Fibroblast of peridontal ligament (primary cell): ENCODE data around the gene SVEP1.
"Not testable (repeated sequence)": the region's sequence is repeated elsewhere in the genome, so short reads cannot be mapped to it uniquely, and the experiment has no call there.

ENCODE experiments used
- DNase-seq: peaks from one replicate; pipeline ENCODE4 v3.0.0-alpha.2; 2010; ENCODE audit errors: extremely low read depth

SVEP1 gene

DNA sequence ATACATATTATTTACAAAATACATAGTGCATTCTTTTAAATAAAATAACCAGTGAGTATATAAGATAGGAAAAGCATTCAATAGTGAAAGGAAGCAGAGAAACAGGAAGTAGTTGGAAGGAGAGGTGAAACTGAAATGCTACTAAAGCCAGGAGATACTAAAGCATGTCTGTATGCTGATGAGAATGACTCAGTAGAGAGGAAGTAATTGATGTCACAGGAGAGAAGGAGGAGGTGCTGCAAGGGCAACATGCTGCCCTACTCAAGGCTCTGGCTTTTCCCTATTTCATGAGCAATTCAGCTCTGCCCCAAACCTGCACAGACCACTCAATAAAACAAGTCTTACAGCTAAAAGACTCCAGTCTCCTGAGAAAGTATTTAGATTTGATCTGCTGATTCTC, 133.4 kb downstream of the SVEP1 start:
- DNase-seq = no peak

DNA sequence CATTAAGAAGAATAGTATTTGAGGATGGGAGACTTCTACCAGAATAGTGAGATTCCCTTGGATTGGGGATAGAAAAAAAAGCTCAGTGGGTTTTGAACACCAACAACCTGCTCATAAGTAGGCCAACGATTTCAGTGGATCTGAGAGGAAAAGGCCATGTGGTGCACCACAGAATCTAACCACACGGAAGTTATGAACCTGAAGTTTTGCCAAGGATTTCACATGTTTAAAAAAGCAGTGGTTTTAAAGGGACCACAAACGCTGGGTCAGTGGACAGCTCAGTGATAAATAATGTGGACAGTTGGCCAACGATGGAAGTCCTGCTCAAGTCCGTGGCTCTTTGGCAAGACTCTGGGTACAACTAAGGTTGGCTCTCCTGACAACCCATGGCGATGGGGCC, 134.6 kb downstream of the SVEP1 start:
- DNase-seq = peak; percentile 98

DNA sequence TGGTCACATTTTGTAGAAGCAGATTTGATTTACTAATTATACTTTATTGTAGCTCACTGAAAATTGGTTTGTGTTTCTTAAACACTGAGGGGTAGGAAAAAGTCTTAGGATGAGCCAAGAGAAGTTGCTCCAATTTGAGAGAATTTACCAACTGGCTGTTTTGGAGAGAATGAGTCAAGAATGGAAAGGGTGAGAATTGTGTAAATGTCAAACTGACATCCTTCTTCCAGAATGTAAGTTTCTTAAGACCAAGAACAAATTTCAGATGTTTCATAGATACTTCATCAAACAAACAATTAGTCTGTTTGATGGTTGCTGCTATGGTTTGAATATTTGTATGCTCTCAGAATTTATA, 135.7 kb downstream of the SVEP1 start:
- peak; percentile 97 for DNase-seq

DNA sequence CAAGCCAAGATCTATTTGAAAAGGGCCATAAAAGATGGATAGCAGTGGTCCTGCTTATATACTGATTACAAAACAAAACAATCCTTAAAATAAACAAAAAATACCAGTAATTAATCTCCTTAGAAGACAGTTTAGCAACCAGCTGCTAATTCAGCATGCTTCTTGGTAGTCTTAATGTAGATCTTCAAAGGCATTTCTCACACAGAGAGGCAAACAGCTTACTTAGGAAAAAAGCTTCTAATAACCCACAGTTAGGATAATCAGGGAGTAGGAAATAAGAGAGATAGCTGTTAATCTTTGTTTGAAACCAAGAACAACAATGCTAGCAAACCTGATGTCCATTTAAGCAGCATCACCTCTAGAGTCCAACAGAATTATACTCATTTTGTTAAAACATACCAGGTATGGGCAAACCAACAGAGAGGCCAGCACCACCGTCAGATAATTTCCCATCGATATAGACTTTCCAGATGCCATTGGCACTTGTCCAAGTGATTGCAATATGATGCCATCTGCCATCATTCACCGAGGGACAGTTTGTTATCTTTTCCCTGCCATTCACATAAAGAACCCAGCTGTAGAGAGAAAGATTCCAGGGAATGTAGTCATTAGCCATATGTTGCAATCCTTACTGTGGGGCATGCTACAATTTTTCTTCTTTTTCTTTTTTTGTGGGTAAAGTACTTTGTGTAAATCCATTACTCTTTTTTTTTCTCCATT, 136.2 kb downstream of the SVEP1 start:
- DNase-seq = peak; percentile 93

DNA sequence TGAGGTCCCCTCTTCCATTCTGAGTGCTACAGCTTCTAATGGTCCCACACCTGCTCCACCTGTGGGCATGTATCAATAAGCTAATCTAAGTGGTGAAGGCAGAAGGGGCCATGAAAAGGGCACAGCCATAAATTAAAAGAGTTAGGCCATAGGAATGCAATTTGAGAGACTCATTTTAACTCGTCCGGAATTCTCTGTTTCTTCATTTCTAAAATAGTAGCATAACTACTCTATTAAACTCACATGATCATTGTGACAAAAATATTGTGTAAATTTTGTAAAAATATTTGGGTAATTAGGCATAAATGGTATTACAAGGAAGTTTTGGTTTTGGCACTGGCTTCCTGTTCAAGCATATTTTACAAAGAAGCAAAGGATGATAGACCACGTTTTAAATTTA, 138.7 kb downstream of the SVEP1 start:
- DNase-seq = no peak

DNA sequence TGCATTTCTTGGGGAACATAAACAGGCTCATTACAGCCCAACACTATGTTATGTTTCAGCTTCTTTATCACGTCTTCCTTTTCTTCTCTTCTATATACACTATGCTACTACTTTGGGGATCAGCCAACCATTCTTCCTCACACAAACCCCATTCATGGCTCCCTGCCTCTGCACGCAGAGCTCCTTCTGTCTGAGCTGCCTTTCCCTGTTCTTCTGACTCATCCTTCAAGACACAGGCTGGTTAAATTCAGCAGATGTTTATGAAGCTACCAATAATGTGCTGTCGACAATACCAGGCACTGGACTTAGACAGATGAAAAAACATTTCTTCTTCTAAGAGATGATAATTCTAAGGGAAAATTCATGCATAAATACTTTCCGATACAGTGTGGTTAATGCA, 139.4 kb downstream of the SVEP1 start:
- DNase-seq = peak; percentile 95

DNA sequence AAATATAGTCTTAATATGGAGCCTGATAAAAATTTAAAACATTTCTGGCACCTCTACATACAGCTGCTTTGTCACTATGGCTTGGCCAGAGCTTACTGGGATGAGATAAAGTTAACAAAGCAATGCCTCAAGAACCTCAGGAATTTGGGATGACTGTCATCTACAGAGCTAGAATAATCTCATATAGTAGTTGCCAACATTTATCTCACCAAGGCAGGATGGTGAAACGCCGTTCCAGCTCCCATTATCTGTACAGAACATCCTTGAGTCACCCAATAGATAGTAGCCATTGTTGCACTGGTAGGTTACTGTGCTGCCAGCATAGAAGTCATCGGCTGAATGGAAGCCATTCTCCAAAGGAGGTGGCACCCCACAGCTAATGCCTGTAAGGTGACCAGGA, 147.3 kb downstream of the SVEP1 start:
- DNase-seq = peak; percentile 44

DNA sequence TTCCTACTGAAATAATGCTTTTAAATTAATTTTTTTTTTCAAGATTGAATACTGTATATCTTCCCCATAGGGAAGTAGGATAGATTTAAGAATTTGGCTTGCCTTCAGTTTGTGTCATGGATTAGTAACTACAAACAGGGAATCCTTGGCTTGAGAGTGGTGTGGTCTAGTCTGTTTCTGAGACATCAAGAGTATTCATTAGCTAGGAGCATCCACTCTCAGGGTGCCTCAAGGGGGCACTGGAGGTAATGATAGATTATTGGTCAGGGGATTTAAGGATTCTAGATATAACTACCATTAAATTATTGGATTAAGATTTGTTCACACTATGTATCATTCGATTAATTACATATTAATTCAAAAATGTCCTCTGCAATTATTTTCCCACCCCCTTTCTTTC, 150.1 kb downstream of the SVEP1 start:
- peak; percentile 19 for DNase-seq

DNA sequence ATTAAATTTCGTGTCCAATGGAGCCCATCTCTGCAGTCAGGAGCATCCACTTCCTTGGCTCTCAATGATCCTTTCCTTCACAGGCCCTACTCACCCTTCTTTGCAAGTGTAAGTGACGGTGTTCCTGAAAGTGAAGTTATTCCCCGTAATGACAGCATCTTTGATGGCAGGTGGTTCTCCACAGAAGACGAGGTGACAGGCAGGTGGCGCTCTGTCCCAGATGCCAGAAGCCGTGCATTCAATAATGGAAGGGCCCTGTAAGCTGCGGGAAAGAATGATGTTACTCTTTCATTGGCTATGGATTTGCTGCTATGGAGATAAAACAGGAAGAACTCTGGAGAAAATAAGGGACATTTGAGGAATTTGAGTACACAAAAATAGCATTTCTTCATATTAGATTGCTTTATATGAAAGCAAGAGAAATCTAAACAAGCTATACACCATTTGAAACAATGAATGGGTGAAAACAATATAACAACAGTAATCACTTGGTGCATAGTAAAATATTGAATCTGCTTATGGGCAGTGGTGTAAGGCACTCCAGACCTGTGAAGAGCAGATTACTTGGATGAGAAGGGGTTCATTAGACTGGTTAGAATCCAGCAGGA, 151.9 kb downstream of the SVEP1 start:
- DNase-seq = peak; percentile 52

DNA sequence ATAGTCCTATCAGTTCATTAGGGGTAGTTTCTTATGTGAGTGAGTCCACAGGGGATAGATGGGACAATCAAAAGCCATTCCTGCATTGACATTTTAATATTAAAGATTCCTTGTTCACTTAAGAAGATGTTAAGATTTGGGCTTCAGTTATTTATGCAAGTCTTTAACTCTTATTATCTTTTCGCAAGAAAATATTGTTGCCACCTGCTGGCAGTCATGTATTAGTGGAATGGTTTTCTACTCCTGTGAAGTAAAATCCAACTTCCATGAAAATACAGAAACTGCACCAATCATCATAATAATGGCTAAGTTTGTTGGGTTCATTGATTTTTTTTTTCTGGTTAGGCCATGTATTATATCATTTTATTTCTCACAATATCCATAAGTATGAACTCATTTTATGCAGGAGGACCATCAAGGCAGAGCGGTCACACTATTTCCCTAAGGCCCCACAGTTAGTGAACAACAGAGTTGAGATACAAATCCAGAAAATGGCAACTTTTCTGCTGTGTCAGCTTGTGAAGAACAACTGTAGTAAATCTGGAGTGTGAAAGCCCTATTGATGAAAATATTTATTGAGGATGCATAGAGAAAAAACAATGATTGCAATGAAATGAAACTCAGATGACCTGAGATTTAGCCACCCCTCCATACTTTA, 153.4 kb downstream of the SVEP1 start:
- peak; percentile 64 for DNase-seq

DNA sequence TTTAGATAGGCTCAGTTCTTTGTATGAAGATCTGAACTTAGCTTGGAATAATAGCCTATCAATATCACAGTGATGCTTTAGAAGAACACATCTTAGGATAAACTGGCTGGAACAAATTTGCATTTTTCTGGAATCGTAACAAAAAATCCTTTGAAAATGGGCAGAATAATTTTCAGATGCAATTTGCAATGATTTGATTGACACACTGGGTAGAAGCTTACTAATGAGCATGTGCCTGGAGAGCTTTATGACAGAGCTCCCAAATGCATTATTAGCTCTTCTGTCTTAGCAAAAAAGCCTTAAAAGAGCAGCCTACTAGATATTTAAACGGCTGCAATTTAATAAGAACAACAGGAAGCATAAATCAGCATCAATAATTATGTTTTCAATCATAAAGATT, 165.1 kb downstream of the SVEP1 start:
- DNase-seq = no peak

DNA sequence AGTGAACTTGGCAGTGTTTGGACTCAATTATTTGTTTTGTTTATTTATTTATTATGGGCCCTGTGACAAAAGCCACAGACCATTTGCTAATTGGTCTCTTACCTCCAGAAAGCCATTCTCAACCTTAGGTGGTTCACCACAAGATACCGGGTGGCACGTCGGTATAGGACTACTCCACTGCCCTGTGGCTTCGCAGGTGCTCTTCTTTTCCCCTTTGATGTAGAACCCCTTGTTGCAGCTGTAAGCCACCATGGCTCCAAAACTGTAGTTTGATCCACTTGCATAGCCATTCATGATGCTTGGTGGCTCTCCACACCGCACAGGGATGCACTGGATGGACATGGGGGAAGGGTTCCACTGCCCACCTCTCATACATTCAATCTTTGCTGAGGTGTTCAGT, 168.6 kb downstream of the SVEP1 start:
- DNase-seq = no peak

DNA sequence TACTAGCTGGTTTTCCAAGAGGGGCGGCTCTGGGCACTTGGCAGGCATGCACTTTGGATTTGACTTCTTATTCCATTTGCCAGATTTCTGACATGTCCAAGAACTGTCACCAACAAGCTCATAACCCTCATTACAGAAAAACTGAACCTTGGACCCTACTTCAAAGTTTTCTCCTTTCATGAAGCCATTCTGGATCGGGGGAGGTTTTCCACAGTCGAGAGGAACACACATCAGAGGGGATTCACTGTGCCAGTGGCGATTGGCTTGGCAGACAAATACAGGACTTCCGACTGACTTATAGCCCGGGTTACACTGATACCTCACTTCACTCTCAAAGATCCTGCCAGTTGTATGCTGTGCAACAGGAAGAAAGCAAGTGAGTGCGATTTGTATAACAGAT, 170.9 kb downstream of the SVEP1 start:
- no peak for DNase-seq

DNA sequence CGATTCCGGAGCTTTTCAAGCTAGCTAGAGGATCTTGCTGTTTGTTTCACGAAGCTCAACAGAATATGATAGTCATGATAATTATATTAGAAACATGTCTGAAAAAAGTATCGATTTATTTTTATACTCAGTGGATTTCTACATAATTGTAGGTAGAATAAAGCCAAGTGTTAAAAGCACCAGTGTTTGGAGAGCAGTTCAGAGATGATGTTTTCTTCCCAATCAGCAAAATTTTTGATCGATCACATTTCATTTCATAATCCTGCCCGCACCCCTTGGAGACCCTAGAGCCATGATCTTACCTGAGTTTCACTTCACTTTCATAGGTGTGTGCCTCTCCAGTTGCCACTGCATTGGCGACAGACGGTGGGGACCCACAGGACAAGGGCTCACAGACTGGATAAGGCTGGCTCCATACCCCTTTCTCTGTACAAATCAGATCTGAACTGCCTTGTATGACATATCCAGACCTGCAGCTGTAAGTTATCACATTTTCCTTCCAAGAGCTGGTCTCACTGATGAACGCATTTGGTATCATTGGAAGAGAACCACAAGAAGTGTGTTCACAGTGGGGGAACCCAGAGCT, 173.6 kb downstream of the SVEP1 start:
- no peak for DNase-seq

DNA sequence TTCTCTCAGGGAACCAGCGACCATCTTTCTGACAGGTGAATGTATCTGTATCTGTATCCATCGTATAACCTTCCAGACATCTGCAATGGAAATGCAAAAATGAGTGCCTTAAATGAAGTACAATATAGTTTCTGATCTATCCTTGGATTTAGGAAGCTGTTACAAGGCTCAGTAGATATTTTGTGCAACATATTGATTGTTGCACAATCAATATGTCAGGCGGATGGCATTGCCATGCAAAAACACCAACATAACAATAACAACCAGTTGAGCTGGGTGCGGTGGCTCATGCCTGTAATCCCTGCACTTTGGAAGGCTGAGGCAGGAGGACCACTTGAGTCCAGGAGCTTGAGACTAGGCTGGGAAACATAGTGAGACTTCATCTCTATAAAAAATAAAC, 175.1 kb downstream of the SVEP1 start:
- no peak for DNase-seq

DNA sequence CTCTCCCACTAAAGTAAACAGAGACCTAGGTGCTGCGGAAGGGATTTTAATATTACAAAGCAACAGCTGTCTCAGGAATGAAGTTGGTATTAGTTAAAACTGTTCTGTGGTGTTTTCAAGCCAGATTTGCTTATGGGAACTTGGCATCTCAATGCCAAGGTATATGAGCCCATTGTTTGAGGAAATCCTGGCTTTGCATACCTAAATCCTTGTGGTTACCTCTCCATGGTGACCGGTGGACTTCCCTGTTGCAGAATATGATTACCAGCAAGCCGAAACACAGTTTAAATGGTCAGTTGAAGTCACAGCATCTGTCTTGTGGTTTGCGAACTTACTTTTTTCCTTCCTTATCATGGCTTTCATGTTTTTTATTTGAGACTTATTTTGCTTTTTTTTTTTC, 179.6 kb downstream of the SVEP1 start:
- DNase-seq = no peak

DNA sequence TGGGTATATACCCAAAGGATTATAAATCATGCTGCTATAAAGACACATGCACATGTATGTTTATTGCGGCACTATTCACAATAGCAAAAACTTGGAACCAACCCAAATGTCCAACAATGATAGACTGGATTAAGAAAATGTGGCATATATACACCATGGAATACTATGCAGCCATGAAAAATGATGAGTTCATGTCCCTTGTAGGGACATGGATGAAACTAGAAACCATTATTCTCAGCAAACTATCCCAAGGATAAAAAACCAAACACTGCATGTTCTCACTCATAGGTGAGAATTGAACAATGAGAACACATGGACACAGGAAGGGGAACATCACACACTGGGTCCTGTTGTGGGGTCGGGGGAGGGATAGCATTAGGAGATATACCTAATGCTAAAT, 180.5 kb downstream of the SVEP1 start:
- DNase-seq = not testable (repeated sequence)

DNA sequence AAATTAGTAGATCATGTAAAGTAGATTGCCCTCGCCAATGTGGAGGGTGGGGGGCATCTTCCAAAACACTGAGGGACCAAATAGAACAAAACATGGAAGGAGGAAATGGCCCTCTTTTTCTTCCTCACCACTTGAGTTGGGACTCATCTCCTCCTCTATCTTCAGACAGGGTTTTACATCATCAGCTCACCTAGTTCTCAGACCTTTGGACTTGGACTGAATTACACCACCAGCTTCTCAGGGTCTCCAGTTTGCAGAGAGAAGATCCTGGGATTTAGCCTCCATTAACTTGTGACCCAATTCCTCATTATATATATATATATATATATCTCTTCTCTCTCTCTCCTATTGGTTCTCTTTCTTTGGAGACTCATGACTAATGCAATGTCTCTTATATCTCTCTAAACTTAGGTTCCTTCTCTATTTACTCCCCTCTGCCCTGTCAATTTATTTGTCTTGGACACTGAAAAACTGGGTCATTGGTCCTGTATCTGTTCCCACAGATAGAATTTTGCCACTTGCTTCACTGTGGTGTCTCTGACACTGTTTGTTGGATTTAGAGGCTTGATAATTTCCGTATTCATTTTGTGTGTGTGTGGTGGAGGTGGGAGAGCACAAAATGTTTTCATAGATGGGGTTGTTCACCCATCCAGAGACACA, 187.6 kb downstream of the SVEP1 start:
- DNase-seq = no peak

DNA sequence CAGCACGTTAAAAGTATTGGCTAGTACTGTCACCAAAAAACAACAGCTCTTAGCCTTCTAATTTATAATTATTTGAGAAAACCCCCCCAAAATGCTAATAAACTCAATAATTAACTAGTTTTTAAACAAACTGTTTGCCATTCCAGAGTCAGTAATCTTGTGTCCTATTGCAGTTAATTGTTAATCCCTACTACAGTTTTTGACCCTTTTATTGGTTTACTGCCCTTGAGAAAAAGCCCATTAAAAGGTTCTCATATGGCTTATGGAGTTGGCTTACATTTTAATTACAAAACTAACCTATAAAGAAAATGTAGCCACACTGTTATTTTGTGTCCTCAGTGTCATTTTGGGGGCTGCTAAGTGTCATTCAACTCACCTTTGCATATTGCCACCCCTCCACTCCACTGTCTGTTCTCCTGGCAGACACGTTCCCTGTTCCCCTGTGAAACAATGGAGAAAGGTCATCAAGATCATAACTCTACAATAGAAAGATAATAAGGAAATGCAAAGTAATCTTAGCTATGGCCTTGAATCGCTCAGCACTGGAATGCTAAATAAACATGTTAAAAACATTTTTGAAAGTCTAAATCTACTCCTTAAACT, 190.3 kb downstream of the SVEP1 start:
- DNase-seq = no peak

DNA sequence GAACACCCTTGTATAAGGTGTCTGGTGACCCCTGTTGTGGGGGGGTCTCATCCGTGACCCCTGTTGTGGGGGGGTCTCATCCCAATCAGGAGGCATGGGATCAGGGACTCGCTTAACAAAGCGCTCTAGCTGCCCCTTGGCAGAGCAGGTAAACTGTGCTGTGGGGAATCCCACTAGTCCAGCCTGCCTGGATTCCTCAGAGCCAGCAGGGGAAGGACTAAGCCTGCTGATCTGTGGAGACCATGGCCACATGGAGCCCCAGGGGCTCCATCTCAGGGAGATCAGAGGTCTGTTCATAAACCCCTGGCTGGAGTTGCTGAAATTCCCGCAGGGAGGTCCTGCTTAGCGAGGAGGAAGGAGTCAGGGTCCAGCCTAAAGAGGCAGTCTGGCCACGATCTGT, 196.1 kb downstream of the SVEP1 start:
- no peak for DNase-seq

DNA sequence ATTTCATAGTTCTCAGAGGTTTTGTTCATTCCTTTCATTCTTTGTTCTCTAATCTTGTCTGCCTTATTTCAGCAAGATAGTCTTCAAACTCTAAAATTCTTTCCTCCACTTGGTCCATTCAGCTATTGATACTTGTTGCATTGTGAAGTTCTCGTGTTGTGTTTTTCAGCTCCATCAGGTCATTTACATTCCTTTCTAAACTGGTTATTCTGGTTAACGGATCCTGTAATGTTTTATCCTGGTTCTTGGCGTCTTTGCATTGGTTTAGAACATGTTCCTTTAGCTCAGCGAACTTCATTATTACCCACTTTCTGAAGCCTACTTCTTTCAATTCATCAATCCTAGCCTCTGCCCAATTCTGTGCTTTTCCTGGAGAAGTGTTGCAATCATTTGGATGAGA, 196.8 kb downstream of the SVEP1 start:
- no peak for DNase-seq

DNA sequence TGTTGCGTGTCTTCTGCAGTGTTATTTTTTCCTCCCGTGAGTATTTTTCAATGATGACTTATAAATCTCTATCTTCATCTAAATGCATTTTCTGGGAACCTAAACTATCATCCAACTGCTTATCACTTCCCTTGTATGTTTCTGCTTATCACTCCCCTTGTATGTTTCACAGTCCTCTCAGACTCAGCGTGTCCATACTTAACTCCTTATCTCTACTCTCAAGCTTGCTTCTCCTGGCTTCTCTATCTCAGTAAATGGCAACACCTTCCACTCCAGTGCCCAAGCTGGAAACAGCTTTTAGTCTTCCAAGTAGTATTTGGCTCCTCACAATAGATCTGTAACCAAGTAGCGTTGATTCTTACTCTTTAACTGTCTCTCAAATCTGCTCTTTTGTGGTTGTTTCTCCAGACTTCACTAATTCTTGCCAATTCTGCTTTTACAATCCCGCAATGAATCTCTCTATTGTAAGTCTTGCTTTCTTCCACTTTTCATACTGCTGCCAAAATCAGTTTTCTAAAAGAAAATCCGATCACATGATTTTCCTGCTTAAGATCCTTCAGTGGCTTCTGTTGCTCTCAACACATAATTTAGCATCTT, 208.0 kb downstream of the SVEP1 start:
- no peak for DNase-seq
